ENCODE results near the gene IL17F.

GRCh38 chr6:52288216-52288615 lies 43.9 kb upstream of the IL17F start:
- no peak for TF ChIP-seq EZH2 (IDR thresholded peaks at IDR 0.05; ENCODE audit: low read length, missing control alignments)
- no peak for TF ChIP-seq CTCF (conservative IDR thresholded peaks at IDR 0.05 in 1 of 2, IDR thresholded peaks at IDR 0.05 in 1 of 2; ENCODE audit: low read depth in 1 of 2, low read length in 2 of 2)
